Stomach (tissue), 4 donors: ENCODE results near the gene EPS8L3.

ENCODE experiments used
- EP300 ChIP-seq: sonication (generic); formaldehyde crosslinking; IDR thresholded peaks from one replicate; pipeline ENCODE4 v1.6.1; 2017; ENCODE audit warnings: antibody characterized with exemption
- POLR2AphosphoS5 ChIP-seq, 3 donors: sonication (generic); formaldehyde crosslinking; IDR thresholded peaks; one replicate each; pipeline ENCODE4 v1.6.1; 2016; ENCODE audit warnings: antibody characterized with exemption in 3 of 3
- TF ChIP-seq, protein P1 (sequence below), 7 experiments: fragments of 450-650 bp in 4 of 7; fragments of 200-600 bp in 3 of 7; sonication (generic) in 3 of 7; IDR thresholded peaks; one replicate each; pipeline ENCODE4 v1.5.1; 2016 to 2019; ENCODE audit warnings: antibody characterized with exemption in 7 of 7, control low read depth in 2 of 7, mild to moderate bottlenecking in 1 of 7

DNA sequence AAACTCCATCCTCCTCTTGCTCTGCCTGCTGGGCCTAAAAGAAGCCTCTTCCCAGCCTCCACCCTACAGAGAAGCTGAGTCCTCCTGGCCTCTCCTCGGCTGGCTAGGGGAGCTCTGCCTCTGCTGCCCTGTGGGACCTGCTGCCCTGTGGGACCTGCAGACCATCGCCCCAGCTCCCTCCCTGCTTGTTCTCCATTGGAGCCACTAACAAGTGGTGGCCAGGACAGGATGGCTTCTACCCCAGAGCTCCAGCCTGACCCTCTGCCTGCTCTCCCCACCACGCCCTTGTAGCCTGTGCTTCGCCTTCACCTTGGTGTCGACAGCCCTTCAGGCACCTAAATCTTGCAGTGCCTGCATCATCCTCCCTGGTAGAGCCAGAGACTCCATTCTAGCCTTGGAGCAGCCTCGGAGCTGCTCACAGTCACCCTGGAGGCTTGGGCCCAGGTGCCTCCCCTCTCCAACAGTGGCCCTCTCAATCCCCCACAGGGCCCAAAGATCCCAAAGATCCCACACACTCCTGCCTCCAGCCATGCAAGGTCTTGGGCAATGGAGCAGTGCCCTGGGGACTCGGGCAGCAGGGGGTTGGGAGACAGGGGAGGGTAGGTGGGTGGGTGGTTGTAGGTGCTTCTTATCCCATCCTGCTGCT, 3.0 kb downstream of the EPS8L3 start:
- no peak for TF ChIP-seq POLR2AphosphoS5 (IDR thresholded peaks at IDR 0.05)
- TF ChIP-seq, protein P1, sequence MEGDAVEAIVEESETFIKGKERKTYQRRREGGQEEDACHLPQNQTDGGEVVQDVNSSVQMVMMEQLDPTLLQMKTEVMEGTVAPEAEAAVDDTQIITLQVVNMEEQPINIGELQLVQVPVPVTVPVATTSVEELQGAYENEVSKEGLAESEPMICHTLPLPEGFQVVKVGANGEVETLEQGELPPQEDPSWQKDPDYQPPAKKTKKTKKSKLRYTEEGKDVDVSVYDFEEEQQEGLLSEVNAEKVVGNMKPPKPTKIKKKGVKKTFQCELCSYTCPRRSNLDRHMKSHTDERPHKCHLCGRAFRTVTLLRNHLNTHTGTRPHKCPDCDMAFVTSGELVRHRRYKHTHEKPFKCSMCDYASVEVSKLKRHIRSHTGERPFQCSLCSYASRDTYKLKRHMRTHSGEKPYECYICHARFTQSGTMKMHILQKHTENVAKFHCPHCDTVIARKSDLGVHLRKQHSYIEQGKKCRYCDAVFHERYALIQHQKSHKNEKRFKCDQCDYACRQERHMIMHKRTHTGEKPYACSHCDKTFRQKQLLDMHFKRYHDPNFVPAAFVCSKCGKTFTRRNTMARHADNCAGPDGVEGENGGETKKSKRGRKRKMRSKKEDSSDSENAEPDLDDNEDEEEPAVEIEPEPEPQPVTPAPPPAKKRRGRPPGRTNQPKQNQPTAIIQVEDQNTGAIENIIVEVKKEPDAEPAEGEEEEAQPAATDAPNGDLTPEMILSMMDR (IDR thresholded peaks at IDR 0.05): no peak
- no peak for TF ChIP-seq EP300
